ENCODE data around the gene PRKCQ.

Gene PRKCQ

DNA sequence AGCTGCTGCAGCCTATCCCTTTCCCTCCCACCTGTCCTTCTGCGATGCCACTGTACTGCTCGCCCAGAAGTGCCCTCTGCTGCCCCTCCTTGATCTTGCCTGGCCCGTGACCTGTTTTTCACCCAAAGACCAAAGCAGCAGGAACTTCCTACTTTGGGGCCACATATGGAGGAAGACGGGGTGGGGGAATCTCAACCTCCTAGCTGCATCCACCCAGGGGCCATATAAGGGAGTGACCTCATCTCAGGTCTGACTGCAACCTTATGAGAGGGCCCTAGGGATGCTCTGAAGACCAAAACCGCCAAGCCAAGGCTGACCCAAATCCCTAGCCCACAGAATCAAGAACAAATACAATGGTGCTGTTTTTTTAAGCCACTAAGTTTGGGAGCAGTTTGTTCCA lies 15.7 kb downstream of the PRKCQ start:
- no peak for DNase-seq (ENCODE audit: low read depth in 1 of 2, low spot score in 1 of 2)
- Histone ChIP-seq H3K27me3 (ENCODE audit: insufficient read depth, poor library complexity, severe bottlenecking) (no peaks in the 10 kb centered on the region), H3K27ac (replicated peaks) (no peak overlapping the region), H3K4me3 (replicated peaks; ENCODE audit: insufficient read depth, low read length) (no peak overlapping the region)
- no peak for TF ChIP-seq GABPA (IDR thresholded peaks at IDR 0.05; ENCODE audit: low read depth)
- no peak for TF ChIP-seq SPI1 (IDR thresholded peaks at IDR 0.05; ENCODE audit: borderline replicate concordance, low read depth)
- TF ChIP-seq, protein P1, sequence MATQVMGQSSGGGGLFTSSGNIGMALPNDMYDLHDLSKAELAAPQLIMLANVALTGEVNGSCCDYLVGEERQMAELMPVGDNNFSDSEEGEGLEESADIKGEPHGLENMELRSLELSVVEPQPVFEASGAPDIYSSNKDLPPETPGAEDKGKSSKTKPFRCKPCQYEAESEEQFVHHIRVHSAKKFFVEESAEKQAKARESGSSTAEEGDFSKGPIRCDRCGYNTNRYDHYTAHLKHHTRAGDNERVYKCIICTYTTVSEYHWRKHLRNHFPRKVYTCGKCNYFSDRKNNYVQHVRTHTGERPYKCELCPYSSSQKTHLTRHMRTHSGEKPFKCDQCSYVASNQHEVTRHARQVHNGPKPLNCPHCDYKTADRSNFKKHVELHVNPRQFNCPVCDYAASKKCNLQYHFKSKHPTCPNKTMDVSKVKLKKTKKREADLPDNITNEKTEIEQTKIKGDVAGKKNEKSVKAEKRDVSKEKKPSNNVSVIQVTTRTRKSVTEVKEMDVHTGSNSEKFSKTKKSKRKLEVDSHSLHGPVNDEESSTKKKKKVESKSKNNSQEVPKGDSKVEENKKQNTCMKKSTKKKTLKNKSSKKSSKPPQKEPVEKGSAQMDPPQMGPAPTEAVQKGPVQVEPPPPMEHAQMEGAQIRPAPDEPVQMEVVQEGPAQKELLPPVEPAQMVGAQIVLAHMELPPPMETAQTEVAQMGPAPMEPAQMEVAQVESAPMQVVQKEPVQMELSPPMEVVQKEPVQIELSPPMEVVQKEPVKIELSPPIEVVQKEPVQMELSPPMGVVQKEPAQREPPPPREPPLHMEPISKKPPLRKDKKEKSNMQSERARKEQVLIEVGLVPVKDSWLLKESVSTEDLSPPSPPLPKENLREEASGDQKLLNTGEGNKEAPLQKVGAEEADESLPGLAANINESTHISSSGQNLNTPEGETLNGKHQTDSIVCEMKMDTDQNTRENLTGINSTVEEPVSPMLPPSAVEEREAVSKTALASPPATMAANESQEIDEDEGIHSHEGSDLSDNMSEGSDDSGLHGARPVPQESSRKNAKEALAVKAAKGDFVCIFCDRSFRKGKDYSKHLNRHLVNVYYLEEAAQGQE (IDR thresholded peaks at IDR 0.05; ENCODE audit: insufficient replicate concordance, low read depth), result no peak
- TF ChIP-seq, protein P2, sequence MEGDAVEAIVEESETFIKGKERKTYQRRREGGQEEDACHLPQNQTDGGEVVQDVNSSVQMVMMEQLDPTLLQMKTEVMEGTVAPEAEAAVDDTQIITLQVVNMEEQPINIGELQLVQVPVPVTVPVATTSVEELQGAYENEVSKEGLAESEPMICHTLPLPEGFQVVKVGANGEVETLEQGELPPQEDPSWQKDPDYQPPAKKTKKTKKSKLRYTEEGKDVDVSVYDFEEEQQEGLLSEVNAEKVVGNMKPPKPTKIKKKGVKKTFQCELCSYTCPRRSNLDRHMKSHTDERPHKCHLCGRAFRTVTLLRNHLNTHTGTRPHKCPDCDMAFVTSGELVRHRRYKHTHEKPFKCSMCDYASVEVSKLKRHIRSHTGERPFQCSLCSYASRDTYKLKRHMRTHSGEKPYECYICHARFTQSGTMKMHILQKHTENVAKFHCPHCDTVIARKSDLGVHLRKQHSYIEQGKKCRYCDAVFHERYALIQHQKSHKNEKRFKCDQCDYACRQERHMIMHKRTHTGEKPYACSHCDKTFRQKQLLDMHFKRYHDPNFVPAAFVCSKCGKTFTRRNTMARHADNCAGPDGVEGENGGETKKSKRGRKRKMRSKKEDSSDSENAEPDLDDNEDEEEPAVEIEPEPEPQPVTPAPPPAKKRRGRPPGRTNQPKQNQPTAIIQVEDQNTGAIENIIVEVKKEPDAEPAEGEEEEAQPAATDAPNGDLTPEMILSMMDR (IDR thresholded peaks at IDR 0.05; ENCODE audit: insufficient read depth, low read length), result no peak
- no peak for TF ChIP-seq POLR2AphosphoS5 (IDR thresholded peaks at IDR 0.05; ENCODE audit: low read depth)

DNA sequence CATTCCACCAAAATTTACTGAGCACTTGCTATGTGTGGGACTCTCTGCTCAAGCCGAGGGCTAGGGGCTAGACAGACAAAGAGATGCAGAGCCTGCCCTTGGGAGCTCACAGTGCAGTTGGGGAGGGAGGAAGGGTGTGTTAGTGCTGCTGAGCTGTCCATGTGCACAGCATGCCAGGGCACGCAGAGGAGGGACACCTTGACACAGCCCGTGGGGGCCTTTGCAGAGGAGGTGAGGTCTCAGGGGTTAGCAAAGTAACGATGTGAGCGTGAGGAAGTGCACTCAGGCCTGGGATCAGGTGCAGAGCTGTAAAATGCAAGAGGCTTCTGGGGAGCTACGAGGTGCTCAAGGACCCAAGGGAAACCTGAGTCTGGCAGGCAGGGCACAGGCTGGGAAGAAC lies 16.3 kb downstream of the PRKCQ start:
- TF ChIP-seq, protein P2 (IDR thresholded peaks at IDR 0.05; ENCODE audit: insufficient read depth, low read length), result no peak
- TF ChIP-seq, protein P1 (IDR thresholded peaks at IDR 0.05; ENCODE audit: insufficient replicate concordance, low read depth), result no peak
- no peaks in the 10 kb centered on the region for H3K27me3 ChIP-seq (ENCODE audit: insufficient read depth, poor library complexity, severe bottlenecking)

DNA sequence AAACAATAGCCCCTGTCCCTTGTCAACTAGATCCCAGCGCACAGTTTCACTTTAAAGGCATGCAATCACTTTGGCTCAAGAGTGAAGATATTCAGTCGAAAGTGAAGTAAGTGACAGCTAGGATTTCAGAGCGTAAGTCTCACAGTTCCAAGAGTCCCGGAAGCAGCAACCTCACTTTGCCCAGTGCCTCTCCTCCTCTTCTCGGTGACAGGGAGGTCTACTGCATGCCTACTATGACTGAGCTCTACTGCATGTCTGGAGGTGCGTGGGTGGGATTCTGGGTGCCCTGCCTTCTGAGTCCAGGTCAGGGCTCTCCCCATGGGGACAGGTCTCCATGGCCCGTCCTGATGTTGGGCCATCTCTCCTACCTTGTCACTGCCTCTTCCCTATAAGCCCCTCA lies 17.0 kb downstream of the PRKCQ start:
- no peaks in the 10 kb centered on the region for H3K27me3 ChIP-seq (ENCODE audit: insufficient read depth, poor library complexity, severe bottlenecking)
- no peak for DNase-seq (ENCODE audit: low read depth in 1 of 2, low spot score in 1 of 2)
- no peak overlapping the region for H3K27ac ChIP-seq (replicated peaks)
- TF ChIP-seq, protein P2 (IDR thresholded peaks at IDR 0.05; ENCODE audit: insufficient read depth, low read length), result no peak
- TF ChIP-seq GABPA (IDR thresholded peaks at IDR 0.05; ENCODE audit: low read depth), result no peak
- no peak for TF ChIP-seq POLR2AphosphoS5 (IDR thresholded peaks at IDR 0.05; ENCODE audit: low read depth)
- TF ChIP-seq SPI1 (IDR thresholded peaks at IDR 0.05; ENCODE audit: borderline replicate concordance, low read depth), result no peak
- TF ChIP-seq, protein P1 (IDR thresholded peaks at IDR 0.05; ENCODE audit: insufficient replicate concordance, low read depth), result no peak
- no peak overlapping the region for H3K4me3 ChIP-seq (replicated peaks; ENCODE audit: insufficient read depth, low read length)

More for the DNA sequence above, 16.3 kb downstream of the PRKCQ start:
- no peak for DNase-seq (ENCODE audit: low read depth in 1 of 2, low spot score in 1 of 2)
- H3K4me3 ChIP-seq (replicated peaks; ENCODE audit: insufficient read depth, low read length), result no peak overlapping the region
- no peak overlapping the region for H3K27ac ChIP-seq (replicated peaks)

All from HL-60 (cell line).